Activated B cell treated with CpG ODN at 0.5 μM for 24 hours (primary cell): Measurements from ENCODE around the gene CST4. TPM values are rescaled to one million over a fixed set of nuclear protein-coding genes. Genes with fewer than 3 reads are reported as not detected.

Experiments
- ATAC-seq: fragments of 200-7000 bp; cut with Tn5 transposase; one replicate; pipeline ENCODE4 v1.10.0; 2021; ENCODE audit warnings: low read depth, mild to moderate bottlenecking, moderate library complexity
- CTCF ChIA-PET: fragments of 350-600 bp; sonication (Branson Sonifier 250); formaldehyde crosslinking; loops from one replicate; lab custom pipeline; 2021; ENCODE audit warnings: antibody characterized with exemption; lab: Charles Lee
- POLR2A ChIA-PET: fragments of 350-600 bp; sonication (Branson Sonifier 250); formaldehyde crosslinking; loops from one replicate; lab custom pipeline; 2021; ENCODE audit warnings: antibody characterized with exemption; lab: Charles Lee
- DNase-seq: peaks from one replicate; pipeline ENCODE4 v3.0.0; 2022
- H3K27ac Mint-ChIP-seq: one replicate; pipeline ENCODE4 v1.8.0; 2020; ENCODE audit warnings: mixed read lengths
- H3K27me3 Mint-ChIP-seq: one replicate; pipeline ENCODE4 v1.8.0; 2021; ENCODE audit warnings: mixed read lengths
- H3K36me3 Mint-ChIP-seq: one replicate; pipeline ENCODE4 v1.8.0; 2021; ENCODE audit warnings: low read depth, mixed read lengths
- H3K4me1 Mint-ChIP-seq: one replicate; pipeline ENCODE4 v1.8.0; 2021; ENCODE audit warnings: mixed read lengths
- H3K4me3 Mint-ChIP-seq: one replicate; pipeline ENCODE4 v1.8.0; 2020; ENCODE audit warnings: mild to moderate bottlenecking, mixed read lengths
- H3K9me3 Mint-ChIP-seq: one replicate; pipeline ENCODE4 v1.8.0; 2020; ENCODE audit warnings: mixed read lengths
- intact Hi-C: fragments of 100-400 bp; cut with micrococcal nuclease; formaldehyde crosslinking; loops from one replicate; pipeline ENCODE4 v1.15.1; 2024
- total RNA-seq: library from RNA; stranded (reverse); gene quantifications from 2 replicates; pipeline ENCODE4 v1.2.3, GENCODE V29; 2022
- TF ChIP-seq, protein P1 (sequence below): fragments of 200-600 bp; IDR thresholded peaks from one replicate; pipeline ENCODE4 v1.8.0; 2022; ENCODE audit warnings: antibody characterized with exemption, mild to moderate bottlenecking

Gene CST4
- total RNA-seq, 1 donor from 2014 or later = not detected

GRCh38 chr20:23683807-23684206, 5.0 kb downstream of the CST4 start:
- TF ChIP-seq, protein P1, sequence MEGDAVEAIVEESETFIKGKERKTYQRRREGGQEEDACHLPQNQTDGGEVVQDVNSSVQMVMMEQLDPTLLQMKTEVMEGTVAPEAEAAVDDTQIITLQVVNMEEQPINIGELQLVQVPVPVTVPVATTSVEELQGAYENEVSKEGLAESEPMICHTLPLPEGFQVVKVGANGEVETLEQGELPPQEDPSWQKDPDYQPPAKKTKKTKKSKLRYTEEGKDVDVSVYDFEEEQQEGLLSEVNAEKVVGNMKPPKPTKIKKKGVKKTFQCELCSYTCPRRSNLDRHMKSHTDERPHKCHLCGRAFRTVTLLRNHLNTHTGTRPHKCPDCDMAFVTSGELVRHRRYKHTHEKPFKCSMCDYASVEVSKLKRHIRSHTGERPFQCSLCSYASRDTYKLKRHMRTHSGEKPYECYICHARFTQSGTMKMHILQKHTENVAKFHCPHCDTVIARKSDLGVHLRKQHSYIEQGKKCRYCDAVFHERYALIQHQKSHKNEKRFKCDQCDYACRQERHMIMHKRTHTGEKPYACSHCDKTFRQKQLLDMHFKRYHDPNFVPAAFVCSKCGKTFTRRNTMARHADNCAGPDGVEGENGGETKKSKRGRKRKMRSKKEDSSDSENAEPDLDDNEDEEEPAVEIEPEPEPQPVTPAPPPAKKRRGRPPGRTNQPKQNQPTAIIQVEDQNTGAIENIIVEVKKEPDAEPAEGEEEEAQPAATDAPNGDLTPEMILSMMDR = no peak
- no peak overlapping the region for H3K4me3 Mint-ChIP-seq
- intact Hi-C loops = no loop called here
- no peaks in the 10 kb centered on the region for H3K4me1 Mint-ChIP-seq
- H3K27me3 Mint-ChIP-seq = peaks cover 3% of the 10 kb centered on the region
- no peaks in the 10 kb centered on the region for H3K9me3 Mint-ChIP-seq
- DNase-seq (no peak), ATAC-seq (no peak)
- H3K27ac Mint-ChIP-seq = no peak overlapping the region
- H3K36me3 Mint-ChIP-seq = no peaks in the 10 kb centered on the region
- ChIA-PET CTCF (no interaction called here), POLR2A (no interaction called here)

DNA sequence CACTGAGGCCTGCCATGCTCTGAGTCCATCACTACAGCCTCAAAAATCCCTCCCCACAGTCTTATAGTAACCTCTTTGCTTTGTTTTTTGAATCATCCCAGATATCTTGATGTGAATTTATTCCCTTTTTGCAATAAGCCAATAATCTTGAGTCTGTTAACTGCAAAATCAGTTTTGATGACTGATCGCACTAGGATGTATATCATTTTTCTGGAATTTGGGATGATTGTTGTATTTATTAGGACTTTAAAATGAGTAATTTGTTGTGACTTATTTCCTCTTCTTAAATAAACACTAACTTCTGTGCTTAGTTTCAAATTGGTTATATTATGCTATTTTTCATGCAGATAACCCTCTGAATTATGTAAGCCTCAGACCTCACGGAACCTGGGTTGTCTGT, 5.6 kb downstream of the CST4 start:
- no peak overlapping the region for H3K27ac Mint-ChIP-seq

DNA sequence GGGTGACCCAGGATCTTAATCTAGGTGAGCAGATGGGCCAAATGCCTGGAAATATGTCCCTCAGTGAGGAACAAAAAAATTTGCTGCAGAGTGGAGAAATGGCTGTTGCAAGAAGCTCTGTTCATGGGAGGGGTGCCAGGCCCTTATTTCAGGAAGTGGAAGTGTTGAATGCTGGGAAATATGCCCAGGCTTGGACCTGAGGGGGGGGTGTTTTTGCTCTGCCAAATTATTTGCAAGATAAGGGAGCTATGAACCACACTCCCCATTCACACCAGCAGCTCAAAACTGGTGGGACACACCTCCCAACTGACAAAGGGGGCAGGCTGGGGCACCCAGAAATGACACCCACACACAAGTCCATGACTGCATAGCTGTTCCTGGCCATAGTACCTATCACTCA, 8.7 kb downstream of the CST4 start:
- TF ChIP-seq, protein P1 = no peak
- no peak overlapping the region for H3K27ac Mint-ChIP-seq
- POLR2A ChIA-PET = no interaction called here
- no peaks in the 10 kb centered on the region for H3K4me1 Mint-ChIP-seq
- ATAC-seq = no peak
- DNase-seq = no peak
- H3K4me3 Mint-ChIP-seq = no peak overlapping the region
- no peaks in the 10 kb centered on the region for H3K36me3 Mint-ChIP-seq
- H3K27me3 Mint-ChIP-seq = peaks cover 3% of the 10 kb centered on the region
- CTCF ChIA-PET = no interaction called here
- intact Hi-C loops = no loop called here
- no peaks in the 10 kb centered on the region for H3K9me3 Mint-ChIP-seq

More for the DNA sequence above, 5.6 kb downstream of the CST4 start:
- H3K27me3 Mint-ChIP-seq = peaks cover 3% of the 10 kb centered on the region
- TF ChIP-seq, protein P1 = no peak
- ChIA-PET POLR2A (no interaction called here), CTCF (interaction anchor here (1.6 kb wide), 1 partner anchor 14 kb away, joined by 3 read pairs; no protein-coding TSS in a partner anchor)
- H3K9me3 Mint-ChIP-seq = no peaks in the 10 kb centered on the region
- H3K36me3 Mint-ChIP-seq = no peaks in the 10 kb centered on the region
- no peaks in the 10 kb centered on the region for H3K4me1 Mint-ChIP-seq
- intact Hi-C loops = no loop called here
- no peak overlapping the region for H3K4me3 Mint-ChIP-seq
- DNase-seq (no peak), ATAC-seq (no peak)

- TF ChIP-seq, protein P1 = no peak
- CTCF ChIA-PET = no interaction called here
- H3K4me1 Mint-ChIP-seq = no peaks in the 10 kb centered on the region
- H3K36me3 Mint-ChIP-seq = no peaks in the 10 kb centered on the region
- no peaks in the 10 kb centered on the region for H3K9me3 Mint-ChIP-seq
- intact Hi-C loops = no loop called here
- POLR2A ChIA-PET = no interaction called here
- peaks cover 3% of the 10 kb centered on the region for H3K27me3 Mint-ChIP-seq
- no peak for ATAC-seq
- H3K27ac Mint-ChIP-seq = no peak overlapping the region
- H3K4me3 Mint-ChIP-seq = no peak overlapping the region
- DNase-seq = no peak
Observed at GRCh38 chr20:23679133-23680092, 9.4 kb downstream of the CST4 start.

DNA sequence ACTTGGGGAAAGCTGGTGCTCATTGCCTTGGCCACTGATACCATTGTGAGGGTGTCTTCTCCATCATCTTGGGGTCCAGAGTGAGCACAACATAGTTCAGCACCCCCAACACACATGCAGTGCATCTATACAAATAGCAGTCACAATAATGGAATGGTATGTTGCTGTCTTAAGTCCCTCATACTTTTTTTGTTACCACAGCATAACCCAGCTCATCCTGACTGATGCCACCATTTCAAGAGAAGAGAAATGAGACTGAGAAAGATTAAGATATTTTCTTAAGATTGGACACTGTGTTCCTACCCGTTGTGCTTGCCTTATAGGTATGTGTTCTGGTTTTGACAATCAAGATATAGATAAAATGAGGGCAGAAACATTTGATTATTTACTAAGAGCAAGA, 15.6 kb downstream of the CST4 start:
- no peaks in the 10 kb centered on the region for H3K4me1 Mint-ChIP-seq
- ATAC-seq (no peak), DNase-seq (no peak)
- H3K36me3 Mint-ChIP-seq = no peaks in the 10 kb centered on the region
- no peaks in the 10 kb centered on the region for H3K27me3 Mint-ChIP-seq
- no peaks in the 10 kb centered on the region for H3K9me3 Mint-ChIP-seq
- H3K4me3 Mint-ChIP-seq = no peak overlapping the region
- POLR2A ChIA-PET = no interaction called here
- intact Hi-C loops = no loop called here
- no peak overlapping the region for H3K27ac Mint-ChIP-seq
- TF ChIP-seq, protein P1 = no peak
- CTCF ChIA-PET = no interaction called here
